ENCODE results near the gene PDS5A.

DNA sequence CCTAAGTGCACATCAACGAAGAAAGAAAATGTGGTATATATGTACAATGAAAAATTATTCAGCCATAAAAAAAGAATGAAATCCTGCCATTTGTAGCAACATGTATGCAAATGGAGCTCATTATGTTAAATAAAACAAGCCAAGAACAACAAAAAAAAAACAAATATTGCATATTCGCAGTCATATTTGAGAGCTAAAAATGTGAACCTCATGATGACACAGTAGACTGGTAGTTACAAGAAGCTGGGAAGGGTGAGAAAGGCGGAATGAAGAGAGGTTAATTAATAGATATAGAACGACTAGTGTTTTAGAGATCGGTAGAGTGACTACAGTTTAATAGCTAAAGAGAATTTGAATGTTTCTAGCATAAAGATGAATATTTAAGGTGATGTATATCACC is 89.2 kb downstream of the PDS5A start:
- TF ChIP-seq, protein P1, sequence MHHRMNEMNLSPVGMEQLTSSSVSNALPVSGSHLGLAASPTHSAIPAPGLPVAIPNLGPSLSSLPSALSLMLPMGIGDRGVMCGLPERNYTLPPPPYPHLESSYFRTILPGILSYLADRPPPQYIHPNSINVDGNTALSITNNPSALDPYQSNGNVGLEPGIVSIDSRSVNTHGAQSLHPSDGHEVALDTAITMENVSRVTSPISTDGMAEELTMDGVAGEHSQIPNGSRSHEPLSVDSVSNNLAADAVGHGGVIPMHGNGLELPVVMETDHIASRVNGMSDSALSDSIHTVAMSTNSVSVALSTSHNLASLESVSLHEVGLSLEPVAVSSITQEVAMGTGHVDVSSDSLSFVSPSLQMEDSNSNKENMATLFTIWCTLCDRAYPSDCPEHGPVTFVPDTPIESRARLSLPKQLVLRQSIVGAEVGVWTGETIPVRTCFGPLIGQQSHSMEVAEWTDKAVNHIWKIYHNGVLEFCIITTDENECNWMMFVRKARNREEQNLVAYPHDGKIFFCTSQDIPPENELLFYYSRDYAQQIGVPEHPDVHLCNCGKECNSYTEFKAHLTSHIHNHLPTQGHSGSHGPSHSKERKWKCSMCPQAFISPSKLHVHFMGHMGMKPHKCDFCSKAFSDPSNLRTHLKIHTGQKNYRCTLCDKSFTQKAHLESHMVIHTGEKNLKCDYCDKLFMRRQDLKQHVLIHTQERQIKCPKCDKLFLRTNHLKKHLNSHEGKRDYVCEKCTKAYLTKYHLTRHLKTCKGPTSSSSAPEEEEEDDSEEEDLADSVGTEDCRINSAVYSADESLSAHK (tag by site-specific recombination; IDR thresholded peaks at IDR 0.05) = no peak
- TF ChIP-seq ZNF473 (tag by site-specific recombination; IDR thresholded peaks at IDR 0.05) = no peak
- TF ChIP-seq KLF8 (tag by site-specific recombination; IDR thresholded peaks at IDR 0.05) = no peak
- TF ChIP-seq ZNF274 (IDR thresholded peaks at IDR 0.05; ENCODE audit: low read length) = no peak
- no peak for TF ChIP-seq ZNF274 (tag by site-specific recombination; IDR thresholded peaks at IDR 0.05; ENCODE audit: borderline replicate concordance)
- TF ChIP-seq, protein P2, sequence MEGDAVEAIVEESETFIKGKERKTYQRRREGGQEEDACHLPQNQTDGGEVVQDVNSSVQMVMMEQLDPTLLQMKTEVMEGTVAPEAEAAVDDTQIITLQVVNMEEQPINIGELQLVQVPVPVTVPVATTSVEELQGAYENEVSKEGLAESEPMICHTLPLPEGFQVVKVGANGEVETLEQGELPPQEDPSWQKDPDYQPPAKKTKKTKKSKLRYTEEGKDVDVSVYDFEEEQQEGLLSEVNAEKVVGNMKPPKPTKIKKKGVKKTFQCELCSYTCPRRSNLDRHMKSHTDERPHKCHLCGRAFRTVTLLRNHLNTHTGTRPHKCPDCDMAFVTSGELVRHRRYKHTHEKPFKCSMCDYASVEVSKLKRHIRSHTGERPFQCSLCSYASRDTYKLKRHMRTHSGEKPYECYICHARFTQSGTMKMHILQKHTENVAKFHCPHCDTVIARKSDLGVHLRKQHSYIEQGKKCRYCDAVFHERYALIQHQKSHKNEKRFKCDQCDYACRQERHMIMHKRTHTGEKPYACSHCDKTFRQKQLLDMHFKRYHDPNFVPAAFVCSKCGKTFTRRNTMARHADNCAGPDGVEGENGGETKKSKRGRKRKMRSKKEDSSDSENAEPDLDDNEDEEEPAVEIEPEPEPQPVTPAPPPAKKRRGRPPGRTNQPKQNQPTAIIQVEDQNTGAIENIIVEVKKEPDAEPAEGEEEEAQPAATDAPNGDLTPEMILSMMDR (tag by site-specific recombination; IDR thresholded peaks at IDR 0.05) = no peak
- no peak for TF ChIP-seq TCF7L2 (IDR thresholded peaks at IDR 0.05; ENCODE audit: borderline replicate concordance, low read depth, low read length)
- no peak for TF ChIP-seq ZEB2 (tag by site-specific recombination; IDR thresholded peaks at IDR 0.05)
